ENCODE data around the gene GABRG3.

GRCh38 chr15:27250223-27250622 is 279.2 kb downstream of the GABRG3 start:
- no peak for TF ChIP-seq POLR2AphosphoS5 (IDR thresholded peaks at IDR 0.05)
- TF ChIP-seq POLR2A (IDR thresholded peaks at IDR 0.05), result no peak

Measured in breast epithelium (tissue), 3 donors.